Neural progenitor cell (in vitro differentiated cells): ENCODE measurements around the gene XRCC3. TPM values are rescaled to one million over a fixed set of nuclear protein-coding genes. Genes with fewer than 3 reads are reported as not detected.
A peak's percentile ranks its signal among the peaks of the same experiment; 100 is the strongest.

Experiments used
- DNase-seq: peaks from one replicate; pipeline ENCODE4 v3.0.0-alpha.2; 2016; ENCODE audit warnings: low spot score
- H2AFZ ChIP-seq: fragments of 200-600 bp; sonication (generic); replicated peaks from 2 replicates; pipeline ENCODE4 v1.6.1; 2016; ENCODE audit warnings: antibody characterized with exemption
- H3F3A ChIP-seq: fragments of 200-600 bp; sonication (generic); 2 replicates; pipeline ENCODE4 v1.6.1; 2016; ENCODE audit warnings: antibody characterized with exemption, low read depth
- H3K27ac ChIP-seq: fragments of 200-600 bp; sonication (generic); 2 replicates; pipeline ENCODE4 v1.5.1; 2016; ENCODE audit warnings: mild to moderate bottlenecking
- H3K27me3 ChIP-seq: fragments of 200-600 bp; sonication (generic); 2 replicates; pipeline ENCODE4 v1.6.1; 2016; ENCODE audit warnings: mild to moderate bottlenecking, moderate library complexity
- H3K36me3 ChIP-seq: fragments of 200-600 bp; sonication (generic); 2 replicates; pipeline ENCODE4 v1.5.1; 2016
- H3K4me1 ChIP-seq: fragments of 200-600 bp; sonication (generic); 2 replicates; pipeline ENCODE4 v1.6.1; 2016; ENCODE audit warnings: mixed run types
- H3K4me2 ChIP-seq: fragments of 200-600 bp; sonication (generic); 2 replicates; pipeline ENCODE4 v1.6.1; 2016
- H3K4me3 ChIP-seq: fragments of 200-600 bp; sonication (generic); 2 replicates; pipeline ENCODE4 v1.5.1; 2016
- H3K79me2 ChIP-seq: fragments of 200-600 bp; sonication (generic); 2 replicates; pipeline ENCODE4 v1.6.1; 2016; ENCODE audit warnings: low read depth
- H3K9ac ChIP-seq: fragments of 200-600 bp; sonication (generic); 2 replicates; pipeline ENCODE4 v1.6.1; 2016
- H3K9me3 ChIP-seq: fragments of 200-600 bp; sonication (generic); 2 replicates; pipeline ENCODE4 v1.5.1; 2016; ENCODE audit warnings: low read depth
- H4K20me1 ChIP-seq: fragments of 200-600 bp; sonication (generic); 2 replicates; pipeline ENCODE4 v1.6.1; 2016; ENCODE audit warnings: low read depth
- H3K27ac Mint-ChIP-seq: 3 replicates; pipeline ENCODE4 v1.8.0; 2021; ENCODE audit warnings: mixed read lengths
- H3K27me3 Mint-ChIP-seq: 2 replicates; pipeline ENCODE4 v1.8.0; 2022; ENCODE audit warnings: low read depth, mild to moderate bottlenecking, inconsistent platforms, moderate library complexity, mixed read lengths; ENCODE audit not compliant: insufficient read depth
- H3K36me3 Mint-ChIP-seq: 3 replicates; pipeline ENCODE4 v1.8.0; 2021; ENCODE audit warnings: mixed read lengths
- H3K4me1 Mint-ChIP-seq: 3 replicates; pipeline ENCODE4 v1.8.0; 2021; ENCODE audit warnings: mixed read lengths
- H3K4me3 Mint-ChIP-seq: 3 replicates; pipeline ENCODE4 v1.8.0; 2021; ENCODE audit warnings: mild to moderate bottlenecking, moderate library complexity, mixed read lengths
- H3K9me3 Mint-ChIP-seq: 3 replicates; pipeline ENCODE4 v1.8.0; 2020; ENCODE audit warnings: mixed read lengths
- EZH2 ChIP-seq: fragments of 200-600 bp; sonication (generic); IDR thresholded peaks from 2 replicates; pipeline ENCODE4 v1.6.1; 2017; ENCODE audit warnings: antibody characterized with exemption, mild to moderate bottlenecking, moderate library complexity
- EZH2phosphoT487 ChIP-seq: fragments of 200-600 bp; sonication (generic); IDR thresholded peaks from 2 replicates; pipeline ENCODE4 v1.6.1; 2017; ENCODE audit warnings: antibody characterized with exemption
- total RNA-seq: library from RNA; depleted of rRNA; stranded (reverse); fragments of >200 nt; gene quantifications from 2 replicates; pipeline ENCODE4 v1.2.3, GENCODE V29; 2015; ENCODE audit warnings: low replicate concordance
- TF ChIP-seq, protein P1 (sequence below): fragments of 200-600 bp; sonication (generic); IDR thresholded peaks from 2 replicates; pipeline ENCODE4 v1.5.1; 2017; ENCODE audit warnings: antibody characterized with exemption, mild to moderate bottlenecking

Gene XRCC3
- total RNA-seq, 1 donor from 2014 or later = 59.7 TPM

DNA sequence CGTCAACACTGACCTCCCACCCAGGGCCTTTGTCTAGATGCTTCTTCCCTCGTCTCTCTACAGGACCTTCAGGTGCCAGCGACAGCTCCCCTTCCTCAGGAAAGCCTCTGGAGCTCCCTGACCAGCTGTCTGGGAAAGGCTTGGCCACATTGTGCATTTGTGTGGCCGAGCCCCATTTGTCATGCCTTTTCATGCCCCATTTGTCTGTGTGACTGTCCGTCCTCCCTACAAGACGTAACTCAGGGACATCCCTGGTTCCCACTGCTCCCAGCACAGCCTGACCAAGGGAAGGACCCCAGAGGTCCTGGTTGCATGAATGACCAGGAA lies 24.2 kb upstream of the XRCC3 start:
- H3K9ac ChIP-seq = no peak overlapping the region
- peaks cover 5% of the 10 kb centered on the region for H4K20me1 ChIP-seq
- no peaks in the 10 kb centered on the region for H3K36me3 ChIP-seq
- peaks cover 15% of the 10 kb centered on the region for H3K36me3 Mint-ChIP-seq
- no peak overlapping the region for H3K4me3 Mint-ChIP-seq
- H3K27me3 Mint-ChIP-seq = peaks cover 4% of the 10 kb centered on the region
- no peaks in the 10 kb centered on the region for H3K27me3 ChIP-seq
- H3K4me2 ChIP-seq = no peak overlapping the region
- TF ChIP-seq EZH2 (no peak), EZH2phosphoT487 (no peak)
- TF ChIP-seq, protein P1, sequence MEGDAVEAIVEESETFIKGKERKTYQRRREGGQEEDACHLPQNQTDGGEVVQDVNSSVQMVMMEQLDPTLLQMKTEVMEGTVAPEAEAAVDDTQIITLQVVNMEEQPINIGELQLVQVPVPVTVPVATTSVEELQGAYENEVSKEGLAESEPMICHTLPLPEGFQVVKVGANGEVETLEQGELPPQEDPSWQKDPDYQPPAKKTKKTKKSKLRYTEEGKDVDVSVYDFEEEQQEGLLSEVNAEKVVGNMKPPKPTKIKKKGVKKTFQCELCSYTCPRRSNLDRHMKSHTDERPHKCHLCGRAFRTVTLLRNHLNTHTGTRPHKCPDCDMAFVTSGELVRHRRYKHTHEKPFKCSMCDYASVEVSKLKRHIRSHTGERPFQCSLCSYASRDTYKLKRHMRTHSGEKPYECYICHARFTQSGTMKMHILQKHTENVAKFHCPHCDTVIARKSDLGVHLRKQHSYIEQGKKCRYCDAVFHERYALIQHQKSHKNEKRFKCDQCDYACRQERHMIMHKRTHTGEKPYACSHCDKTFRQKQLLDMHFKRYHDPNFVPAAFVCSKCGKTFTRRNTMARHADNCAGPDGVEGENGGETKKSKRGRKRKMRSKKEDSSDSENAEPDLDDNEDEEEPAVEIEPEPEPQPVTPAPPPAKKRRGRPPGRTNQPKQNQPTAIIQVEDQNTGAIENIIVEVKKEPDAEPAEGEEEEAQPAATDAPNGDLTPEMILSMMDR = no peak
- no peak overlapping the region for H3K4me3 ChIP-seq
- H2AFZ ChIP-seq = no peak overlapping the region
- H3K9me3 ChIP-seq = no peaks in the 10 kb centered on the region
- H3K4me1 ChIP-seq = peaks cover 5% of the 10 kb centered on the region
- peak overlapping the region; percentile 72 for H3K27ac Mint-ChIP-seq
- no peaks in the 10 kb centered on the region for H3K79me2 ChIP-seq
- no peaks in the 10 kb centered on the region for H3F3A ChIP-seq
- DNase-seq = no peak
- H3K27ac ChIP-seq = no peak overlapping the region
- no peaks in the 10 kb centered on the region for H3K9me3 Mint-ChIP-seq
- H3K4me1 Mint-ChIP-seq = peaks cover 4% of the 10 kb centered on the region

GRCh38 chr14:103738701-103739451 lies 23.6 kb upstream of the XRCC3 start:
- H3K9ac ChIP-seq = no peak overlapping the region
- peak overlapping the region; percentile 21 for H3K4me3 Mint-ChIP-seq
- no peaks in the 10 kb centered on the region for H3K36me3 ChIP-seq
- H3K27me3 Mint-ChIP-seq = peaks cover 4% of the 10 kb centered on the region
- no peaks in the 10 kb centered on the region for H3K9me3 Mint-ChIP-seq
- H2AFZ ChIP-seq = no peak overlapping the region
- peaks cover 5% of the 10 kb centered on the region for H4K20me1 ChIP-seq
- no peak overlapping the region for H3K4me3 ChIP-seq
- H3K4me2 ChIP-seq = no peak overlapping the region
- peaks cover 15% of the 10 kb centered on the region for H3K36me3 Mint-ChIP-seq
- peaks cover 5% of the 10 kb centered on the region for H3K4me1 ChIP-seq
- DNase-seq = no peak
- H3K27ac ChIP-seq = no peak overlapping the region
- peak overlapping the region; percentile 81 for H3K27ac Mint-ChIP-seq
- no peaks in the 10 kb centered on the region for H3K27me3 ChIP-seq
- H3K4me1 Mint-ChIP-seq = peaks cover 4% of the 10 kb centered on the region
- no peaks in the 10 kb centered on the region for H3K9me3 ChIP-seq
- no peaks in the 10 kb centered on the region for H3F3A ChIP-seq
- no peaks in the 10 kb centered on the region for H3K79me2 ChIP-seq
- TF ChIP-seq EZH2 (no peak), EZH2phosphoT487 (no peak)
- TF ChIP-seq, protein P1 = no peak

DNA sequence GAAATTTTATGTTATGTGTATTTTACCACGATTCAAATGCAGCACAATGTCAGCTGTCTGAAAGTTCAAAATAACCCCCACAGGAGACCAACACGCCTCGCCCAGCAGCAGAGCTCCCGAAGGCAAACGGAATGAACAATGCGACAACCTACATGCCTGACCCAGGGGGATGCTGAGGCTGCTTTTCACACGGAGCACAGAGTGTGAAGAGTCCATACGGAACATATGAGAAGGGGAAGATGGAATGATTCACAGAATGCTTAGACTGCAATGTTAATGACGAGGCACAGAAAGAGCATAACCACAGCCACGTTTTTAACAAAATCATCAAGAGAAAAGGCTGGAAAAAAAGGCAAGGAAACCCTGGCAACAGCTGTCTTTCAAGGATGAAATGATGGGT lies 22.9 kb upstream of the XRCC3 start:
- Histone ChIP-seq H3K27me3 (no peaks in the 10 kb centered on the region), H3K27ac (no peak overlapping the region)
- no peaks in the 10 kb centered on the region for H3K9me3 Mint-ChIP-seq

More for the DNA sequence above, 22.9 kb upstream of the XRCC3 start:
- Histone ChIP-seq H3K9ac (no peak overlapping the region), H3K4me1 (peaks cover 5% of the 10 kb centered on the region), H3K36me3 (no peaks in the 10 kb centered on the region), H2AFZ (no peak overlapping the region), H3F3A (no peaks in the 10 kb centered on the region), H3K4me3 (no peak overlapping the region), H4K20me1 (peaks cover 5% of the 10 kb centered on the region), H3K79me2 (no peaks in the 10 kb centered on the region), H3K9me3 (no peaks in the 10 kb centered on the region), H3K4me2 (no peak overlapping the region)
- DNase-seq = no peak
- peak overlapping the region; percentile 81 for H3K27ac Mint-ChIP-seq
- TF ChIP-seq, protein P1 = no peak
- TF ChIP-seq EZH2phosphoT487 (no peak), EZH2 (no peak)
- H3K4me3 Mint-ChIP-seq = peak overlapping the region; percentile 21
- H3K36me3 Mint-ChIP-seq = peaks cover 15% of the 10 kb centered on the region
- peaks cover 4% of the 10 kb centered on the region for H3K27me3 Mint-ChIP-seq
- H3K4me1 Mint-ChIP-seq = peaks cover 4% of the 10 kb centered on the region
